HG03135 (cell line): Measurements from ENCODE around the gene PSMD12.
A peak's percentile ranks its signal among the peaks of the same experiment; 100 is the strongest.
"Not testable (repeated sequence)": the region's sequence is repeated elsewhere in the genome, so short reads cannot be mapped to it uniquely, and the experiment has no call there.

ENCODE experiments used
- ATAC-seq: cut with Tn5 transposase; IDR thresholded peaks from one replicate; pipeline ENCODE4 v1.9.1; 2021; ENCODE audit warnings: mild to moderate bottlenecking, moderate library complexity; ENCODE audit not compliant: unreplicated experiment

Gene PSMD12

DNA sequence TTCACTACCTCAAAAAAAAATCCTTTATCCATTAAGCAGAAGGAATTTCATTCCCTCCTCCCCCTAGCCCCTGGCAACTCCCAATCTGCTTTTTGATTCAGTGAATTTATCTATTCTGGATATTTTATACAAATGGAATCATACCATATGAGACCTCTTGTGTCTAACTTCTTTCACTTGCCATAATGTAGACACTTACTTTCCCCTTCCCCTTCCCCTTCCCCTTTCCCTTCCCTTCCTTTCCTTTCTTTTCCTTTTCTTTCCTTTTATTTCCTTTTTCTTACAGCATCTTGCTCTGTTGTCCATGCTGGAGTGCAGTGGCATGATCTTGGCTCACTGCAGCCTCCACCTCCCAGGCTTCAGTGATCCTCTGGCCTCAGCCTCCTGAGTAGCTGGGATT lies 50.5 kb downstream of the PSMD12 start:
- ATAC-seq: no peak

DNA sequence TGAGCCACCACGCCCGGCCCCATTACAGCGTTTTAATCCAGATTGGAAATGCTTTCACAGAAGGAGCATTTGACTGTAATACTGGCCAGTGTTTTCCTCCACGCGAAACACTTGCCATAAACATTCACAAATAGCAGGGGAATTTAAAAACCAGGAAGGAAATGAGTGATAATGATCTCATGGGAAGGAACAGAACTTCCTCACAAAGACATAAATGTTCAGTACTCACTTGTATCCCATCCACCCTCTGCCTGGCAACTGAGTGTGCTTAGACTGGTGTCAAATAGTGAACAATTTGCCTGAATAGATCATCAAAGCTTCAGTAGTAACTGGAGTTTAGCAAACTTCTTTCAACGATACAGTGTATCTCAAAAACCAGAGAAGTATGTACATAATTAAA lies 54.1 kb downstream of the PSMD12 start:
- no peak for ATAC-seq

- ATAC-seq: no peak
These were observed 54.8 kb downstream of the PSMD12 start for GRCh38 chr17:67311575-67311974.

DNA sequence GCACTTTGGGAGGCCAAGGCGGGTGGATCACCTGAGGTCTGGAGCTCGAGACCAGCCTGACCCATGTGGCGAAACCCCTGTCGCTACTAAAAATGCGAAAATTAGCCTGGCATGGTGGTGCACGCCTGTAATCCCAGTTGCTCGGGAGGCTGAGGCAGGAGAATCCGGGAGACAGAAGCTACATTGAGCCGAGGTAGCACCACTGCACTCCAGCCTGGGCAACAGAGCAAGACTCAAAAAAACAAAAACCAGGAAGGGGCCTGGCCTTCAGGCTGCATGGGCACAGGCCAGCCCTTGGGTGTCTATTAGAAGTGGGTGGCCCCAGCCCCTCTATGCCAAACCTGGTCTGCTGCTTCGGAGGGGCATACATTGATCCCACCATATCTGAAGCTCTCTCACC lies 56.0 kb downstream of the PSMD12 start:
- no peak for ATAC-seq

- ATAC-seq: not testable (repeated sequence)
These were observed 60.7 kb downstream of the PSMD12 start for GRCh38 chr17:67305446-67306235.

GRCh38 chr17:67297454-67297960 lies 68.9 kb downstream of the PSMD12 start:
- ATAC-seq: no peak

DNA sequence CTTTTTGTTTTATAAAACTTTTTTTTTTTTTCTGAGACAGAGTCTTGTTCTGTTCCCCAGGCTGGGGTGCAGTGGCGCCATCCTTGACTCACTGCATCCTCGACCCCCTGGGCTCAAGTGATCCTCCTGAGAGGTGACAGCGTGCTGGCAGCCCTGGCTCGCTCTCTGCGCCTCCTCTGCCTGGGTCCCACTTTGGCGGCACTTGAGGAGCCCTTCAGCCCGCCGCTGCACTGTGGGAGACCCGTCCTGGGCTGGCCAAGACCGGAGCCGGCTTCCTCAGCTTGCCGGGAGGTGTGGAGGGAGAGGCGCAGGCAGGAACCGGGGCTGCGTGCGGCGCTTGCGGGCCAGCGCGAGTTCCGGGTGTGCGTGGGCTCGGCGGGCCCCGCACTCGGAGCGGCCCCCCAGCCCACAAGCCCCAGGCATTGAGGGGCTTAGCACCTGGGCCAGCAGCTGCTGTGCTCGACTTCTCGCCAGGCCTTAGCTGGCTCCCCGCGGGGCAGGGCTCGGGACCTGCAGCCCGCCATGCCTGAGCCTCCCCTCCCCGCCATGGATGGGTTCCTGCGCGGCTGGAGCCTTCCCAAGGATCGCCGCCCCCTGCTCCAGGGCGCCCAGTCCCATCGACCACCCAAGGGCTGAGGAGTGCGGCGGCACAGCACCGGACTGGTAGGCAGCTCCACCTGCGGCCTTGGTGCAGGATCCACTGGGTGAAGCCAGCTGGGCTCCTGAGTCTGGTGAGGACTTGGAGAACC lies 71.8 kb downstream of the PSMD12 start:
- no peak for ATAC-seq

DNA sequence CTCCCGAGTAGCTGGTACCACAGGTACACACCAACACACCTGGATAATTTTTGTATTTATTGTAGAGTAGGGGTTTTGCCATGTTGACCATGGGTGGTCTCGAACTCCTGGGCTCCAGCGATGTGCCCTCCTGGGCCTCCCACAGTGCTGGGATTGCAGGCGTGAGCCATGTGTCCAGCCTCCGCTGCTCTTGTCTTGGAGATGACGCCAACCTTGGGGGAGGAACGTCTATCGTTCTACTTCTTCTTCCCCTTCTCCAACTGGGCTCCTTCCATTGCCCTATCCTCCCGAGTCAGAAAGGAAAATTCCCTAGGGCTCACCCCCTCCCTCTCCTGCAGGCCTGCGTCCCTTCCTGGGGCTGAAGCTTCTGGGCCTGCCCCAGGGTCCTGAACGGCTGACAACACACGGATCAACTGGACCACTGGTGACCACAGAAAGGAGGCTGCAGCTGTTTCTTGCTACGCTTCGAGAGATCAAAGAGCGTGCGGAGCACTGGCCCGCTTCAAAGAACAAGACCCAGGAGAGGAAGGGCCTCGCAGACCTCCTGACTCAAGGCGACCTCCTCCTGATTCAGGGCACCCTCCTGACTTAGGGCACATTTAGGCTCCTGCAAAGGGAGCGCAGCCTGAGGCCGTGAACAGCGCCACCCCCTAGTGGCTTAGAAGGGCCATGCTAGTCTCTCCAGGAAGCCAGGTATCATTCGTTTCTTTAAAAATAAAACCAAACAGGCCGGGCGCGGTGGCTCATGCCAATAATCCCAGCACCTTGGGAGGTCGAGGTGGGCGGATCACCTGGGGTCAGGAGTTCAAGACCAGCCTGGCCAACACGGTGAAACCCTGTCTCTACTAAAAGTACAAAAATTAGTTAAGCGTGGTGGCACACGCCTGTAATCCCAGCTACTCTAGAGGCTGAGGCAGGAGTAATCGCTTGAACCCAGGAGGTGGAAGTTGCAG lies 72.8 kb downstream of the PSMD12 start:
- peak; percentile 90 for ATAC-seq

GRCh38 chr17:67290711-67291291 lies 75.6 kb downstream of the PSMD12 start:
- ATAC-seq: no peak

- ATAC-seq: no peak
These were observed 76.1 kb downstream of the PSMD12 start for GRCh38 chr17:67290244-67290643.

- no peak for ATAC-seq
These were observed 77.0 kb downstream of the PSMD12 start for GRCh38 chr17:67289181-67289876.
